Endothelial cell of umbilical vein (primary cell): ENCODE data around the gene RHBDD3. TPM values are rescaled to one million over a fixed set of nuclear protein-coding genes. Genes with fewer than 3 reads are reported as not detected.

Experiments
- BruUV-seq: library from RNA; stranded (reverse); fragments of 400-500 nt; replicated peaks from 2 replicates; lab custom pipeline; 2021; lab: Mats Ljungman, UMichigan
- CTCF ChIA-PET: fragments of 300-600, 350-600 bp; sonication (Branson Sonifier 250); formaldehyde crosslinking; loops from one replicate; lab custom pipeline; 2021; ENCODE audit warnings: antibody characterized with exemption, inconsistent platforms; lab: Charles Lee
- POLR2A ChIA-PET: fragments of 300-600, 350-600 bp; sonication (Branson Sonifier 250); formaldehyde crosslinking; loops from one replicate; lab custom pipeline; 2021; ENCODE audit warnings: antibody characterized with exemption, inconsistent platforms; lab: Charles Lee
- DNase-seq: peaks from one replicate; pipeline ENCODE4 v3.0.0-alpha.2; 2011; ENCODE audit warnings: low read depth, low spot score
- FAIRE-seq: peaks from 2 replicates; lab custom pipeline; 2011; peaks lifted over from hg19 to GRCh38; lab: Jason Lieb, UNC
- H2AFZ ChIP-seq: 2 replicates; pipeline ENCODE4 v1.6.0; 2012; ENCODE audit warnings: low read depth, low read length, control low read depth, inconsistent platforms
- H3K27ac ChIP-seq: 2 replicates; pipeline ENCODE4 v1.5.1; 2011; ENCODE audit warnings: low read depth, mild to moderate bottlenecking, control low read depth, low read length, moderate library complexity; ENCODE audit not compliant: insufficient read depth
- H3K27me3 ChIP-seq, 2 experiments: 2 replicates each; pipeline versions ENCODE4 v1.6.0 to v1.6.1; 2011; ENCODE audit warnings: low read length in 2 of 2, mixed read lengths in 1 of 2; ENCODE audit not compliant: control insufficient read depth in 2 of 2, insufficient read depth in 2 of 2
- H3K36me3 ChIP-seq, 2 experiments: 2 replicates in 1 of 2; 3 replicates in 1 of 2; pipeline ENCODE4 v1.5.1; 2011; ENCODE audit warnings: low read length in 2 of 2, mild to moderate bottlenecking in 1 of 2, moderate library complexity in 1 of 2; ENCODE audit not compliant: control insufficient read depth in 2 of 2, insufficient read depth in 2 of 2; ENCODE audit errors: extremely low read depth in 1 of 2
- H3K4me1 ChIP-seq: 3 replicates; pipeline ENCODE4 v1.5.1; 2011; ENCODE audit warnings: mild to moderate bottlenecking, low read length; ENCODE audit not compliant: control insufficient read depth, insufficient read depth; ENCODE audit errors: extremely low read depth
- H3K4me2 ChIP-seq: 2 replicates; pipeline ENCODE4 v1.6.1; 2011; ENCODE audit warnings: low read length, control low read depth, mixed read lengths; ENCODE audit not compliant: insufficient read depth
- H3K4me3 ChIP-seq, 3 experiments: fragments of 200-600 bp in 1 of 3; sonication (generic), shearing (Covaris generic) in 1 of 3; replicated peaks in 1 of 3; 2 replicates each; pipeline ENCODE4 v1.5.1; 2011 to 2016; ENCODE audit warnings: control low read depth in 3 of 3, low read length in 3 of 3, mild to moderate bottlenecking in 2 of 3, inconsistent platforms in 1 of 3, low read depth in 1 of 3, moderate library complexity in 1 of 3; ENCODE audit not compliant: insufficient read depth in 1 of 3
- H3K79me2 ChIP-seq: 2 replicates; pipeline ENCODE4 v1.6.0; 2012; ENCODE audit warnings: low read length, inconsistent platforms; ENCODE audit not compliant: control insufficient read depth, insufficient read depth
- H3K9ac ChIP-seq: replicated peaks from 2 replicates; pipeline ENCODE3; 2011; ENCODE audit warnings: low read length, control low read depth; ENCODE audit not compliant: insufficient read depth; ENCODE audit errors: extremely low read depth
- H3K9me1 ChIP-seq: replicated peaks from 3 replicates; pipeline ENCODE4 v1.6.0; 2011; ENCODE audit warnings: mild to moderate bottlenecking, low read length; ENCODE audit not compliant: control insufficient read depth, insufficient read depth; ENCODE audit errors: extremely low read depth
- H3K9me3 ChIP-seq: replicated peaks from 2 replicates; pipeline ENCODE4 v1.5.1; 2012; ENCODE audit warnings: low read length, inconsistent platforms; ENCODE audit not compliant: control insufficient read depth, insufficient read depth
- H4K20me1 ChIP-seq: replicated peaks from 2 replicates; pipeline ENCODE3; 2011; ENCODE audit warnings: mild to moderate bottlenecking, low read length; ENCODE audit not compliant: control insufficient read depth, insufficient read depth; ENCODE audit errors: extremely low read depth
- EZH2 ChIP-seq: IDR thresholded peaks from 2 replicates; pipeline ENCODE4 v1.6.1; 2012; ENCODE audit warnings: borderline replicate concordance, low read depth, mild to moderate bottlenecking, moderate library complexity, low read length, inconsistent platforms; ENCODE audit not compliant: severe bottlenecking
- FOS ChIP-seq: IDR thresholded peaks from 2 replicates; pipeline ENCODE4 v1.6.1; 2011; ENCODE audit warnings: mild to moderate bottlenecking, low read length, moderate library complexity, borderline replicate concordance; ENCODE audit not compliant: insufficient read depth
- GATA2 ChIP-seq: IDR thresholded peaks from 2 replicates; pipeline ENCODE4 v1.7.0; 2011; ENCODE audit warnings: low read depth, mild to moderate bottlenecking, moderate library complexity, mixed read lengths, low read length; ENCODE audit not compliant: insufficient read length, insufficient read depth
- JUN ChIP-seq: IDR thresholded peaks from 2 replicates; pipeline ENCODE4 v1.6.1; 2011; ENCODE audit warnings: borderline replicate concordance, low read depth; ENCODE audit not compliant: insufficient read length, insufficient read depth
- MYC ChIP-seq: IDR thresholded peaks from one replicate; pipeline ENCODE4 v1.6.1; 2011; ENCODE audit warnings: mild to moderate bottlenecking, low read depth, low read length
- POLR2A ChIP-seq: IDR thresholded peaks from 2 replicates; pipeline ENCODE4 v1.6.1; 2012; ENCODE audit warnings: low read depth, mild to moderate bottlenecking, control low read depth, low read length
- POLR2AphosphoS5 ChIP-seq: IDR thresholded peaks from 2 replicates; pipeline ENCODE4 v1.6.1; 2012; ENCODE audit warnings: low read depth, mild to moderate bottlenecking, control low read depth, low read length, moderate library complexity; ENCODE audit not compliant: insufficient read depth
- dilution Hi-C: fragments of 300-500 bp; cut with MboI; formaldehyde crosslinking; loops from one replicate; pipeline ENCODE4 v1.15.0; 2019; ENCODE audit warnings: low sequenced_read_pairs; ENCODE audit not compliant: extremely low pct_ligation_motif_present
- intact Hi-C: fragments of 100-400 bp; cut with micrococcal nuclease; formaldehyde crosslinking; loops from one replicate; pipeline ENCODE4 v1.10.0; 2022
- polyA plus RNA-seq, 4 experiments: library from polyadenylated mRNA; depleted of rRNA in 3 of 4; stranded (reverse) in 3 of 4; unstranded in 1 of 4; fragments of >200 nt; gene quantifications; 2 replicates each; pipeline versions ENCODE4 v1.2.1 to v1.2.3, GENCODE V29; 2011 to 2012; ENCODE audit warnings: missing spikeins in 1 of 4
- total RNA-seq: library from RNA; stranded (reverse); gene quantifications from 2 replicates; pipeline ENCODE4 v1.2.3, GENCODE V29; 2021
- TF ChIP-seq, protein P1 (sequence below): IDR thresholded peaks from 2 replicates; pipeline ENCODE4 v1.6.1; 2011; ENCODE audit not compliant: insufficient read depth, insufficient read length
- TF ChIP-seq, protein P2 (sequence below), 2 donors: IDR thresholded peaks; 1 replicate in 1 of 2; 2 replicates in 1 of 2; pipeline ENCODE4 v1.5.1; 2011; ENCODE audit warnings: low read length in 2 of 2, mild to moderate bottlenecking in 2 of 2, moderate library complexity in 2 of 2, control low read depth in 1 of 2, inconsistent platforms in 1 of 2, low read depth in 1 of 2; ENCODE audit not compliant: insufficient read depth in 1 of 2; ENCODE audit errors: extremely low read depth in 1 of 2

Gene RHBDD3
- total and polyA plus RNA-seq, 2 donors (not counting 3 experiments of a cell fraction or from before 2014, with no cell fraction given) = 31.3 to 37.2 TPM

DNA sequence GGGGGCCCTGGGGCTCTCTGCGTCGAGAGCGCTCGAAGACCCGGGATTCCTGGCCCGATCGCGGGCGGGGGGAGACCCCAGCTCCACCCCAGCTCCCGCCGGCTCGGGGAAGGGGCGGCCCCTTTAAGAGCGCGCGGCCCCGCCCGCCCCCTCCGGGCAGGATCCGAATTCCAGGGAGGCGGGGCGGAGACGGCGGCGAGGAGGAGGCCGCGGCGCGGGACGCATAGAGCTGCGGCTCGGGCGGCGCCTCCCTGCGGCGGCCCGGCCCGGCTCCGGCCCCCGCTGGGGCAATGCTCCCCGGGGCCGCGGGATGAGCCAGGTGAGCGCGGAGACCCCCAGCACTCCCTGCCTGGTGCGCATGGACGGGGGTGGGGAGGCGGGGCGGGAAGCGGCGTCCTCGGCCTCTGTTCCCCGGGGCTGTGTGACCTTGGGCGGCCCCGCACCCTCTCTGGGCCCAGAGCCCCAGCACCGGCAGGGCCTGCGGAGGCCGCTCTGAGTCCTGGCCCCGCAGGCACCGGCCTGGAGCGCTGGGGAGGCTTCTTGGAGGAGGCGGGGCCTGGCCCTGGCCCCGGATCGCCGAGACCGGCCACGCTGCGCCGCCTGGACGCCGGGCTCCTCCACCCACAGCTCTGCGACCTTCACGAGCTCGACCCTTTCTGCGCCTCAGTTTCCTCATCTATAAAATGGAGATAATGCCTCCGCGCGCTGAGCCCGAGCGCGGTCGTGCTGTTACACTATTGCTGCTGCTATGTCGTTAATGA lies 39.2 kb upstream of the RHBDD3 start:
- Histone ChIP-seq H3K36me3 (peaks cover 0 to 3% of the 10 kb centered on the region in 2 experiments), H4K20me1 (no peaks in the 10 kb centered on the region), H3K4me3 (peak overlapping the region; percentile 82 to 85 (median 84)), H3K27me3 (no peaks in the 10 kb centered on the region), H3K79me2 (peaks cover 9% of the 10 kb centered on the region), H3K4me2 (peak overlapping the region; percentile 85), H3K9ac (peak overlapping the region; percentile 77), H3K27ac (peak overlapping the region; percentile 87), H3K9me3 (no peaks in the 10 kb centered on the region), H3K9me1 (no peaks in the 10 kb centered on the region), H3K4me1 (peaks cover 38% of the 10 kb centered on the region), H2AFZ (peak overlapping the region; percentile 86)
- ChIA-PET CTCF (interaction anchor here (1.0 to 2.0 kb wide), 7 partner anchors 10 to 198 kb away, joined by 3 to 16 read pairs (median 5); no protein-coding TSS in a partner anchor), POLR2A (interaction anchor here (0.6 kb wide), 1 partner anchor 14 kb away, joined by 3 read pairs; no protein-coding TSS in a partner anchor)
- TF ChIP-seq FOS (no peak), EZH2 (no peak), MYC (no peak), POLR2A (peak; percentile 51), JUN (no peak), POLR2AphosphoS5 (peak; percentile 53), GATA2 (no peak)
- TF ChIP-seq, protein P1, sequence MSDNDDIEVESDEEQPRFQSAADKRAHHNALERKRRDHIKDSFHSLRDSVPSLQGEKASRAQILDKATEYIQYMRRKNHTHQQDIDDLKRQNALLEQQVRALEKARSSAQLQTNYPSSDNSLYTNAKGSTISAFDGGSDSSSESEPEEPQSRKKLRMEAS = no peak
- TF ChIP-seq, protein P2, sequence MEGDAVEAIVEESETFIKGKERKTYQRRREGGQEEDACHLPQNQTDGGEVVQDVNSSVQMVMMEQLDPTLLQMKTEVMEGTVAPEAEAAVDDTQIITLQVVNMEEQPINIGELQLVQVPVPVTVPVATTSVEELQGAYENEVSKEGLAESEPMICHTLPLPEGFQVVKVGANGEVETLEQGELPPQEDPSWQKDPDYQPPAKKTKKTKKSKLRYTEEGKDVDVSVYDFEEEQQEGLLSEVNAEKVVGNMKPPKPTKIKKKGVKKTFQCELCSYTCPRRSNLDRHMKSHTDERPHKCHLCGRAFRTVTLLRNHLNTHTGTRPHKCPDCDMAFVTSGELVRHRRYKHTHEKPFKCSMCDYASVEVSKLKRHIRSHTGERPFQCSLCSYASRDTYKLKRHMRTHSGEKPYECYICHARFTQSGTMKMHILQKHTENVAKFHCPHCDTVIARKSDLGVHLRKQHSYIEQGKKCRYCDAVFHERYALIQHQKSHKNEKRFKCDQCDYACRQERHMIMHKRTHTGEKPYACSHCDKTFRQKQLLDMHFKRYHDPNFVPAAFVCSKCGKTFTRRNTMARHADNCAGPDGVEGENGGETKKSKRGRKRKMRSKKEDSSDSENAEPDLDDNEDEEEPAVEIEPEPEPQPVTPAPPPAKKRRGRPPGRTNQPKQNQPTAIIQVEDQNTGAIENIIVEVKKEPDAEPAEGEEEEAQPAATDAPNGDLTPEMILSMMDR (IDR thresholded peaks at IDR 0.05; ENCODE audit: extremely low read depth in 1 of 2, insufficient read depth in 1 of 2, low read depth in 1 of 2, low read length in 2 of 2) = peak in 1 of 2 donors; percentile 4
- BruUV-seq = no TSS peak
- dilution Hi-C loops (no loop called here), intact Hi-C loops (loop anchor here (1.0 to 5.0 kb wide), 2 partner anchors 40 to 52 kb away; partner anchors contain the start of genes EWSR1 and RHBDD3)
- peak; percentile 59 for FAIRE-seq
- DNase-seq = peak; percentile 71
